H54 (cell line): ENCODE results near the gene NANOS1.

Experiments used
- DNase-seq: peaks from one replicate; pipeline ENCODE4 v3.0.0; 2011; ENCODE audit warnings: low spot score, mixed read lengths; ENCODE audit not compliant: insufficient read length
- FAIRE-seq: peaks from 3 replicates; lab custom pipeline; 2011; peaks lifted over from hg19 to GRCh38; lab: Jason Lieb, UNC
- POLR2A ChIP-seq: IDR thresholded peaks from 2 replicates; pipeline ENCODE4 v1.6.1; 2011; ENCODE audit warnings: low read depth, mild to moderate bottlenecking, low read length

Gene NANOS1

GRCh38 chr10:119058010-119058409 is 28.5 kb downstream of the NANOS1 start:
- FAIRE-seq: no peak
- DNase-seq: no peak
- TF ChIP-seq POLR2A: no peak

- DNase-seq (no peak), FAIRE-seq (no peak)
- TF ChIP-seq POLR2A: no peak
Measured at GRCh38 chr10:119059557-119059956, 30.0 kb downstream of the NANOS1 start.

- FAIRE-seq: no peak
- no peak for DNase-seq
- no peak for TF ChIP-seq POLR2A
Measured at GRCh38 chr10:119060107-119060506, 30.6 kb downstream of the NANOS1 start.

- DNase-seq: no peak
- no peak for TF ChIP-seq POLR2A
- no peak for FAIRE-seq
Measured at GRCh38 chr10:119061352-119061751, 31.8 kb downstream of the NANOS1 start.

GRCh38 chr10:119061926-119062325 is 32.4 kb downstream of the NANOS1 start:
- no peak for DNase-seq

GRCh38 chr10:119070395-119071165 is 41.1 kb downstream of the NANOS1 start:
- no peak for FAIRE-seq
- TF ChIP-seq POLR2A: no peak
- DNase-seq: no peak

More at GRCh38 chr10:119061926-119062325, 32.4 kb downstream of the NANOS1 start:
- no peak for TF ChIP-seq POLR2A
- FAIRE-seq: no peak

- FAIRE-seq: no peak
- TF ChIP-seq POLR2A: no peak
- no peak for DNase-seq
Measured at GRCh38 chr10:119073584-119073983, 44.1 kb downstream of the NANOS1 start.

GRCh38 chr10:119078422-119079179 is 49.1 kb downstream of the NANOS1 start:
- TF ChIP-seq POLR2A: no peak
- DNase-seq: no peak
- FAIRE-seq: no peak

- TF ChIP-seq POLR2A: peak; percentile 58; the same call in 1 of the 2 replicates
- peak; percentile 56 for DNase-seq
- FAIRE-seq: no peak
Measured at GRCh38 chr10:119079599-119080520, 50.3 kb downstream of the NANOS1 start.

- TF ChIP-seq POLR2A: peak; percentile 96
- FAIRE-seq (peak; percentile 11), DNase-seq (peak; percentile 90)
Measured at GRCh38 chr10:119080521-119081259, 51.2 kb downstream of the NANOS1 start, which contains the start of gene EIF3A. EIF3A (minus strand) TSS chr10:119080817; CDS start chr10:119080676, 141 bp downstream.
